ENCODE measurements around the gene ZFR2. TPM values are rescaled to one million over a fixed set of nuclear protein-coding genes. Genes with fewer than 3 reads are reported as not detected.

ZFR2 gene
- total RNA-seq, 2 donors from 2014 or later: not detected

DNA sequence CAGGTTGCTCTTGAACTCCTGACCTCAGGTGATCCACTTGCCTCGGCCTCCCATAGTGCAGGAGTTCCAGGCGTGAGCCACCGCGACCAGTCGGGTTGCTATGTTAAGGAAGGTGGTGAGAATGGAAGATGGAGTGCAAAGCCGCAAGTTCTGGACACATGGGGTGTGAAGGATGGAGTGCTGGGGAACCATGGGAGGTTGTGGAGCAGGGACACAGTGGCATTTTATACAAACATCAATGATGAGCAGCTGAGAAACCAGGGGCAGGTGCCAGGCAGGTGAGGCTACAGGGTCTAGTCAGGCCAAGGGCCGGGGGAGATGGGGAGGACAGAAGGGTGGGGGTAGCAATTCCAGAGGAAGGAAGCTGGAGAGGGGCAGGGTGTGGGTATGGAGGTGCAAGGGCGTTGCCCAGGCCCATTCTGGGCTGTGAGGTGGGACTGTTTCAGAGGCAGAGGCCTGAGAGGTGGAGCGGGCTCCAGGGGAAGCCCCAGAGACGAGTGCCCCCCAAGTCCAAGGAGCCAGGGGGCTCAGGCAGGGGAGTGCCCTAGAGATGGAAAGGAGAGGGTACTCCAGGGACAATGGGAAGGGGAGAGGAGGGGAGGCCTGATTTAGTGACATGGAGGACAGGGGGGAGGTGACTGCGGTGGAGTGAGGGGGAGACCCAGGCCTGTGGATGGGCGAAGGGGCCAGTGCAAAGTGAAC is 94.9 kb downstream of the ZFR2 start:
- intact Hi-C loops (cut with DNase I): no loop called here

DNA sequence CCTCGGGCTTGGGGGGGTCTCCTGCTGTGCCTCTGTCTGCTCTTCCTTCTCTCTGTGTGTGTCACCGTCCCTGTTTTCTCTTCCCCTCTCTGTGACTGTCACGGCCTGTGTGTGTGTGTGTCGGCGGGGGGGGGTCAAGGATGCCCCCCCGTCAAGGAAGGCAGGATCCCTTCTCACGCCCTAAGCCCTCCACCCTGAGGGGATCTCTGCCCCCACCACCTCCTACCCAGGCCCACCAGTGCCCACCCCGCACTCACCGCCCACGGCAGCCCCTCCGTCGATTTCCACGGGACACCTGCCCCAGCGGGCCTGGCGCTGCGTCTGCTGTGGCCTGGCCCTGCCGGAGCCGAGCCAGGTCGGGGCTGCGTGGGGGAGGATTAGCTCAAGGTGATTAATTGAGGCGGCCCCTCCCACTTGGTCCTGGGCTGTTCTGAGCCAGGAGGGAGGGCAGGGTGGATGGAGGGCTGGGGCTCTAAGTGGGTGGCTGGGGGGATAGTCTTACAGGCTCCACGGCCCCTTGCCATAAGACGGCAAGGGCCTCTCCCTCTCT is 96.9 kb downstream of the ZFR2 start, which contains the start of gene RAX2:
Gene RAX2 (minus strand): TSS at position 323 of the 550 bp plus-strand sequence. CDS start 486 bp downstream, outside the sequence.
- Histone ChIP-seq H3K27me3 (no peaks in the 10 kb centered on the region), H3K4me3 (no peak within 1 kb of the TSS), H3K27ac (no peak within 1 kb of the TSS), H3K4me1 (no peaks in the 10 kb centered on the region), H3K36me3 (no peaks in the 10 kb centered on the region), H3K9ac (ENCODE audit: low read depth in 2 of 2, low read length in 2 of 2) (no peak within 1 kb of the TSS), H3K9me3 (no peaks in the 10 kb centered on the region)
- no peak for DNase-seq
- no peak for TF ChIP-seq CTCF (IDR thresholded peaks at IDR 0.05)
- intact Hi-C loops (cut with DNase I): no loop called here

More for the DNA sequence above, 94.9 kb downstream of the ZFR2 start:
- Histone ChIP-seq H3K4me3 (no peak overlapping the region), H3K9ac (ENCODE audit: low read depth in 2 of 2, low read length in 2 of 2) (no peak overlapping the region), H3K27me3 (no peaks in the 10 kb centered on the region), H3K36me3 (no peaks in the 10 kb centered on the region), H3K9me3 (no peaks in the 10 kb centered on the region), H3K27ac (no peak overlapping the region), H3K4me1 (no peaks in the 10 kb centered on the region)
- DNase-seq: no peak
- TF ChIP-seq CTCF (IDR thresholded peaks at IDR 0.05): no peak

- intact Hi-C loops (cut with DNase I): no loop called here
- no peak for TF ChIP-seq CTCF (IDR thresholded peaks at IDR 0.05)
- H3K27me3 ChIP-seq: no peaks in the 10 kb centered on the region
- H3K9ac ChIP-seq (ENCODE audit: low read depth in 2 of 2, low read length in 2 of 2): no peak overlapping the region
- no peaks in the 10 kb centered on the region for H3K4me1 ChIP-seq
- H3K9me3 ChIP-seq: no peaks in the 10 kb centered on the region
- no peak overlapping the region for H3K27ac ChIP-seq
- no peak overlapping the region for H3K4me3 ChIP-seq
- no peak for DNase-seq
- no peaks in the 10 kb centered on the region for H3K36me3 ChIP-seq
Measured at GRCh38 chr19:3771000-3771905, 97.6 kb downstream of the ZFR2 start.

- H3K4me3 ChIP-seq: no peak overlapping the region
- H3K9me3 ChIP-seq: no peaks in the 10 kb centered on the region
- no peaks in the 10 kb centered on the region for H3K36me3 ChIP-seq
- no peak for TF ChIP-seq CTCF (IDR thresholded peaks at IDR 0.05)
- H3K9ac ChIP-seq (ENCODE audit: low read depth in 2 of 2, low read length in 2 of 2): no peak overlapping the region
- H3K4me1 ChIP-seq: no peaks in the 10 kb centered on the region
- DNase-seq: no peak
- H3K27me3 ChIP-seq: no peaks in the 10 kb centered on the region
- intact Hi-C loops (cut with DNase I): no loop called here
- H3K27ac ChIP-seq: no peak overlapping the region
Measured at GRCh38 chr19:3770136-3770999, 98.5 kb downstream of the ZFR2 start.

DNA sequence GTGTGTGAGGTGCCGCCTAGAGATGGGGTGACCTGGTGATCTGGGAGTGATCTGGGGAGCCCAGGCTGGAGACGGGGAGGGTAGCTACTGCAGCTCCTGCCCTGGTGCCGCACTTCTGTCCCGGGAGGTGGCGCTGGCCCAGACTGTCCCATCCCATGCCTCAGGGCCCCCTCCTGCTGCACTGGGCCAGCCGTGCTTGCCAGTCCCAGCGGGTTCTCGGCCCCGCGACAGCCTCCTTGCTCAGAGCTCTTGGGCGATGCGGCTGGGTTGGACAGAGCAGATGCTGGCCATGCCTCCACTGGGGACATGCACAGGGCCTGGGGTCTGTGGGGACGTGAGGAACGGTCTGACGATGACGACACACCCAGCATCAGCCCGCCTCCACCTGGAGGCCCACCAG is 99.3 kb downstream of the ZFR2 start:
- Histone ChIP-seq H3K4me1 (no peaks in the 10 kb centered on the region), H3K36me3 (no peaks in the 10 kb centered on the region), H3K27ac (no peak overlapping the region), H3K4me3 (no peak overlapping the region), H3K27me3 (no peaks in the 10 kb centered on the region), H3K9ac (ENCODE audit: low read depth in 2 of 2, low read length in 2 of 2) (peak overlapping the region in 1 of 2 donors; percentile 12), H3K9me3 (no peaks in the 10 kb centered on the region)
- intact Hi-C loops (cut with DNase I): loop anchor here (10.0 kb wide), 1 partner anchor 45 kb away; no protein-coding TSS in a partner anchor
- no peak for TF ChIP-seq CTCF (IDR thresholded peaks at IDR 0.05)
- no peak for DNase-seq
